Measurements from ENCODE around the gene EXOC6B. TPM values are rescaled to one million over a fixed set of nuclear protein-coding genes. Genes with fewer than 3 reads are reported as not detected.
A peak's percentile ranks its signal among the peaks of the same experiment; 100 is the strongest.

The EXOC6B gene
- total and polyA plus RNA-seq, 2 experiments from 2014 or later: 8.9 to 18.3 TPM

- whole genome bisulfite sequencing, 2 experiments (ENCODE audit: low coverage in 1 of 2, low lambda C conversion rate in 2 of 2, missing lambda C conversion rate in 2 of 2): 58 to 60% methylated on average over 3 of the region's 3 CpGs
- peak; percentile 30 for DNase-seq
- H3K4me3 ChIP-seq: no peak overlapping the region
- H3K9me3 ChIP-seq (ENCODE audit: low read depth): no peaks in the 10 kb centered on the region
- no peak for TF ChIP-seq EZH2 (IDR thresholded peaks at IDR 0.05; ENCODE audit: insufficient read depth, poor library complexity, severe bottlenecking)
- no peaks in the 10 kb centered on the region; the same call in 1 of the 2 replicates for H3F3A ChIP-seq (ENCODE audit: insufficient read depth)
- H3K79me2 ChIP-seq (ENCODE audit: insufficient read depth): no peaks in the 10 kb centered on the region
- no peak overlapping the region for H3K27ac ChIP-seq
- H4K20me1 ChIP-seq (ENCODE audit: insufficient read depth): no peaks in the 10 kb centered on the region
- H3K36me3 ChIP-seq (ENCODE audit: low read depth): no peaks in the 10 kb centered on the region
- H3K27me3 ChIP-seq (replicated peaks; ENCODE audit: insufficient read depth): no peaks in the 10 kb centered on the region
- H3K9me2 ChIP-seq (ENCODE audit: insufficient read depth): no peaks in the 10 kb centered on the region
- 0 out of 2 replicates have a peak, but pooled peaks cover 7% of the 10 kb centered on the region for H3K4me1 ChIP-seq (ENCODE audit: insufficient read depth)
- H3K9ac ChIP-seq: no peak overlapping the region
- H3K4me2 ChIP-seq (ENCODE audit: unreplicated experiment): no peak overlapping the region
- H2AFZ ChIP-seq: no peak overlapping the region
- in situ Hi-C loops (cut with MboI): no loop called here
These were observed 620.9 kb downstream of the EXOC6B start for GRCh38 chr2:72204786-72205503.

GRCh38 chr2:72204156-72204785, 621.6 kb downstream of the EXOC6B start:
- Histone ChIP-seq H3K36me3 (ENCODE audit: low read depth) (no peaks in the 10 kb centered on the region), H3K4me2 (ENCODE audit: unreplicated experiment) (no peak overlapping the region), H4K20me1 (ENCODE audit: insufficient read depth) (no peaks in the 10 kb centered on the region), H3K27me3 (replicated peaks; ENCODE audit: insufficient read depth) (no peaks in the 10 kb centered on the region), H3F3A (ENCODE audit: insufficient read depth) (peaks cover 6% of the 10 kb centered on the region), H3K4me3 (no peak overlapping the region), H3K79me2 (ENCODE audit: insufficient read depth) (no peaks in the 10 kb centered on the region), H3K27ac (no peak overlapping the region), H2AFZ (no peak overlapping the region), H3K4me1 (ENCODE audit: insufficient read depth) (peaks cover 14% of the 10 kb centered on the region), H3K9me3 (ENCODE audit: low read depth) (no peaks in the 10 kb centered on the region), H3K9ac (no peak overlapping the region), H3K9me2 (ENCODE audit: insufficient read depth) (no peaks in the 10 kb centered on the region)
- in situ Hi-C loops (cut with MboI): no loop called here
- no peak for DNase-seq
- TF ChIP-seq EZH2phosphoT487 (IDR thresholded peaks at IDR 0.05; ENCODE audit: insufficient read depth, low read depth) (no peak), EZH2 (IDR thresholded peaks at IDR 0.05; ENCODE audit: insufficient read depth, poor library complexity, severe bottlenecking) (no peak)
- WGBS, 2 experiments (ENCODE audit: low coverage in 1 of 2, low lambda C conversion rate in 2 of 2, missing lambda C conversion rate in 2 of 2): 69 to 70% methylated on average over 8 of the region's 8 CpGs

- 0 to 2% methylated on average over 2 of the region's 2 CpGs for WGBS, 2 experiments (ENCODE audit: low coverage in 1 of 2, low lambda C conversion rate in 2 of 2, missing lambda C conversion rate in 2 of 2)
- Histone ChIP-seq H3K36me3 (ENCODE audit: low read depth) (no peaks in the 10 kb centered on the region), H3K27me3 (replicated peaks; ENCODE audit: insufficient read depth) (no peaks in the 10 kb centered on the region), H2AFZ (no peak overlapping the region), H3K4me1 (ENCODE audit: insufficient read depth) (peaks cover 17% of the 10 kb centered on the region), H4K20me1 (ENCODE audit: insufficient read depth) (no peaks in the 10 kb centered on the region), H3K4me2 (ENCODE audit: unreplicated experiment) (peak overlapping the region; percentile 27), H3K9ac (peak overlapping the region; percentile 9; the same call in 1 of the 2 replicates), H3F3A (ENCODE audit: insufficient read depth) (peaks cover 28% of the 10 kb centered on the region), H3K79me2 (ENCODE audit: insufficient read depth) (no peaks in the 10 kb centered on the region), H3K9me2 (ENCODE audit: insufficient read depth) (no peaks in the 10 kb centered on the region), H3K4me3 (no peak overlapping the region), H3K27ac (peak overlapping the region; percentile 56), H3K9me3 (ENCODE audit: low read depth) (no peaks in the 10 kb centered on the region)
- TF ChIP-seq EZH2phosphoT487 (IDR thresholded peaks at IDR 0.05; ENCODE audit: insufficient read depth, low read depth) (no peak), EZH2 (IDR thresholded peaks at IDR 0.05; ENCODE audit: insufficient read depth, poor library complexity, severe bottlenecking) (no peak)
- in situ Hi-C loops (cut with MboI): loop anchor here (25.0 kb wide), 1 partner anchor 389 kb away; no protein-coding TSS in a partner anchor
- peak; percentile 87 for DNase-seq
These were observed 627.1 kb downstream of the EXOC6B start for GRCh38 chr2:72198532-72199241.

GRCh38 chr2:72193723-72194122, 632.1 kb downstream of the EXOC6B start:
- Histone ChIP-seq H3K9me2 (ENCODE audit: insufficient read depth) (no peaks in the 10 kb centered on the region), H4K20me1 (ENCODE audit: insufficient read depth) (no peaks in the 10 kb centered on the region), H3K9ac (no peak overlapping the region), H2AFZ (no peak overlapping the region), H3K4me1 (ENCODE audit: insufficient read depth) (peaks cover 6% of the 10 kb centered on the region), H3K27ac (no peak overlapping the region), H3F3A (ENCODE audit: insufficient read depth) (peaks cover 16% of the 10 kb centered on the region), H3K4me3 (no peak overlapping the region), H3K36me3 (ENCODE audit: low read depth) (no peaks in the 10 kb centered on the region), H3K9me3 (ENCODE audit: low read depth) (no peaks in the 10 kb centered on the region), H3K79me2 (ENCODE audit: insufficient read depth) (no peaks in the 10 kb centered on the region), H3K4me2 (ENCODE audit: unreplicated experiment) (no peak overlapping the region), H3K27me3 (replicated peaks; ENCODE audit: insufficient read depth) (no peaks in the 10 kb centered on the region)
- TF ChIP-seq EZH2 (IDR thresholded peaks at IDR 0.05; ENCODE audit: insufficient read depth, poor library complexity, severe bottlenecking) (no peak), EZH2phosphoT487 (IDR thresholded peaks at IDR 0.05; ENCODE audit: insufficient read depth, low read depth) (no peak)
- in situ Hi-C loops (cut with MboI): loop anchor here (25.0 kb wide), 1 partner anchor 394 kb away; no protein-coding TSS in a partner anchor
- no peak for DNase-seq
